ENCODE results near the gene UBR1.
"Not testable (repeated sequence)": the region's sequence is repeated elsewhere in the genome, so short reads cannot be mapped to it uniquely, and the experiment has no call there.

Gene UBR1

GRCh38 chr15:42893911-42894310 lies 211.9 kb downstream of the UBR1 start:
- not testable (repeated sequence) for DNase-seq
